ENCODE measurements around the gene RTEL1.

Gene RTEL1

GRCh38 chr20:63672666-63673065 is 14.6 kb downstream of the RTEL1 start:
- Histone ChIP-seq H3K36me3 (ENCODE audit: control insufficient read depth, insufficient read depth, low read length) (peaks cover 51% of the 10 kb centered on the region), H3K4me3 (ENCODE audit: extremely low read depth, insufficient read depth, low read length, poor library complexity, severe bottlenecking) (no peak overlapping the region), H3K9me3 (ENCODE audit: control insufficient read depth, low read length) (no peaks in the 10 kb centered on the region), H3K4me1 (ENCODE audit: control insufficient read depth, insufficient read depth, low read length, poor library complexity, severe bottlenecking) (no peaks in the 10 kb centered on the region), H3K27ac (ENCODE audit: low read depth, low read length, severe bottlenecking) (no peak overlapping the region)
- 91% methylated on average over 10 of the region's 10 CpGs for WGBS, 2 experiments (ENCODE audit: insufficient coverage in 2 of 2)

- Histone ChIP-seq H3K9me3 (ENCODE audit: control insufficient read depth, low read length) (no peaks in the 10 kb centered on the region), H3K4me1 (ENCODE audit: control insufficient read depth, insufficient read depth, low read length, poor library complexity, severe bottlenecking) (no peaks in the 10 kb centered on the region), H3K36me3 (ENCODE audit: control insufficient read depth, insufficient read depth, low read length) (peaks cover 38% of the 10 kb centered on the region), H3K4me3 (ENCODE audit: extremely low read depth, insufficient read depth, low read length, poor library complexity, severe bottlenecking) (no peak overlapping the region), H3K27ac (ENCODE audit: low read depth, low read length, severe bottlenecking) (no peak overlapping the region)
- WGBS, 2 experiments (ENCODE audit: insufficient coverage in 2 of 2) = 96% methylated on average over 13 of the region's 14 CpGs
Observed at GRCh38 chr20:63673951-63674350, 15.8 kb downstream of the RTEL1 start.

DNA sequence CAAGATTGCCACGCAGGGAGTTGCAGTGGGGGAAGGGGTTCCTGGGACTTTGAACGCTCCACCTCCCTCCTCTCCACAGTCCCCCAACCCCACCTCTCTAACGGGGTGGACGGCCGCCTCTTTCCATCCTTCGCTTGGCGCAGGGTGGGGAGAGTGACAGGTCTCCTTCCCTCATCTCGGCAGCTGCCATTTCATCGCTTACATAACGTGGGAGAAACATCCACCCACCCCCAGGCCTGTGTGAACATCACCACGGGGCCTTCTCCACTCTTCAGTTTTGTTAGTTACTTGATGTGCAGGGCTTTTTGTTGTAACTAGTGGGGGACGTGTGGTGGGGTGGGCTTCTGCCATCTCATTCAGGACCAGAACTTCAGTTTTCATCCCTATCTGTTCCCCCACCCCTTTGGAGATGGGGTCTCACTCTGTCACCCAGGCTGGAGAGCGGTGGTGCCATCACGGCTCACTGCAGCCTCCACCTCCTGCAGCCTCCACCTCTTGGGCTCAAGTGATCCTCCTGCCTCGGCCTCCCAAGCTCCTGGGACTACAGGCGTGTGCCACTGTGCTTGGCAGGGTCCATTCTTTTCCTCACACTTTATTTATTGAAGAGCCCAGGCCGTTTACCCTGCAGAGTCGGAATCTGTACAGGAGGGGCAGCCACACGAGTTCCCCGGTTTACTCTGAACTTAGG is 17.7 kb downstream of the RTEL1 start:
- Histone ChIP-seq H3K4me3 (ENCODE audit: extremely low read depth, insufficient read depth, low read length, poor library complexity, severe bottlenecking) (no peak overlapping the region), H3K36me3 (ENCODE audit: control insufficient read depth, insufficient read depth, low read length) (peaks cover 39% of the 10 kb centered on the region), H3K4me1 (ENCODE audit: control insufficient read depth, insufficient read depth, low read length, poor library complexity, severe bottlenecking) (no peaks in the 10 kb centered on the region), H3K9me3 (ENCODE audit: control insufficient read depth, low read length) (no peaks in the 10 kb centered on the region), H3K27ac (ENCODE audit: low read depth, low read length, severe bottlenecking) (no peak overlapping the region)
- WGBS, 2 experiments (ENCODE audit: insufficient coverage in 2 of 2) = 93 to 95% methylated on average over 9 to 16 of the region's 20 CpGs

DNA sequence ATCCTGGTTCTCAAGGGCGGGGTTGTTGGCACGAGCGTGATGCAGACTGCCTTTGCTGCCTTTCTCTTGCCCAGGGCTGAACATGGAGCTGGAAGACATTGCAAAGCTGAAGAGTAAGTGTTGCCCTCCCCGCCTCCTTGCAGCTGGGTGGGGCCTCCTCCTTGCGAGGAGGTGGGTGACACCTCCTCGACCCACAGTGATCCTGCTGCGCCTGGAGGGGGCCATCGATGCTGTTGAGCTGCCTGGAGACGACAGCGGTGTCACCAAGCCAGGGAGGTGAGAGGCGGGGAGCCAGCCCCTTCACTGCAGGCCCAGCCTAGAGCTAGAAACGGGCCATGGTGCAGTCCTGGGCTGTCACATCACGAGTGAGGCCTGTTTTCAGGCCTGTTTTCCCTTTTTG is 20.0 kb downstream of the RTEL1 start:
- WGBS, 2 experiments (ENCODE audit: insufficient coverage in 2 of 2) = 89 to 93% methylated on average over 12 to 13 of the region's 13 CpGs
- peaks cover 33% of the 10 kb centered on the region for H3K36me3 ChIP-seq (ENCODE audit: control insufficient read depth, insufficient read depth, low read length)
- H3K4me3 ChIP-seq (ENCODE audit: extremely low read depth, insufficient read depth, low read length, poor library complexity, severe bottlenecking) = no peak overlapping the region
- peaks cover 11% of the 10 kb centered on the region for H3K4me1 ChIP-seq (ENCODE audit: control insufficient read depth, insufficient read depth, low read length, poor library complexity, severe bottlenecking)
- H3K9me3 ChIP-seq (ENCODE audit: control insufficient read depth, low read length) = no peaks in the 10 kb centered on the region
- no peak overlapping the region for H3K27ac ChIP-seq (ENCODE audit: low read depth, low read length, severe bottlenecking)

DNA sequence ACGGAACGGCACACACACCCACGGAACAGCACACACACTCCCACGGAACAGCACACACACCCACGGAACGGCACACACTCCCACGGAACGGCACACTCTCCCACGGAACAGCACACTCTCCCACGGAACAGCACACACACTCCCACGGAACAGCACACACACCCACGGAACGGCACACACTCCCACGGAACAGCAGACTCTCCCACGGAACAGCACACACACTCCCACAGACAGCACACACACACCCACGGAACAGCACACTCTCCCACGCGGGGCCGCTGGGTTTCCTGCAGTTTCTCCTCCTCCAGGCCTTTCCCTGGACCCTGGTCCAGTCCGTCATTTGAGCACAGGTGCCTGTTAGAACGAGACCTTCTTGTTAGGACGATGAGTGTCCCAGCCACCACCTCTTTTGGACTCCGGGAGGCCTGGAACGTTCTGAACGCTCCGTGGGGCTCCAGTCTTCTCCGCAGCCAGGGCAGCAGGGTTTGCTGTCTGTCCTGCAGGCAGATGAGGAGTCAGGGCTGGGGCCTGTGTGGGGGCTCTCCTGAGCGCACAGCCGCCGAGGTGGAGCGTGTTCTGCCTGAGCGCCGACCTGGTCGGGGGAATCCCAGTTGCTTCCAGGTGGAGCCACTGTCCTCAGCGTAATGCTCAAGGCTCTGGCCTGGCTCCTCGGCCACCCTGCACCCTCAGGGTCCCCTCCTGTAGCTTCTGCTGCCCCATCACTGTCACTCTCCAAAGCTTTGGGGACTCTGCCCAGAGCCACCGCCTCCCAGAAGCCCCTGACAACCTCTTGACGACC is 20.8 kb downstream of the RTEL1 start:
- Histone ChIP-seq H3K4me3 (ENCODE audit: extremely low read depth, insufficient read depth, low read length, poor library complexity, severe bottlenecking) (no peak overlapping the region), H3K4me1 (ENCODE audit: control insufficient read depth, insufficient read depth, low read length, poor library complexity, severe bottlenecking) (peaks cover 11% of the 10 kb centered on the region), H3K27ac (ENCODE audit: low read depth, low read length, severe bottlenecking) (no peak overlapping the region), H3K36me3 (ENCODE audit: control insufficient read depth, insufficient read depth, low read length) (peaks cover 28% of the 10 kb centered on the region), H3K9me3 (ENCODE audit: control insufficient read depth, low read length) (no peaks in the 10 kb centered on the region)
- 90 to 94% methylated on average over 31 to 37 of the region's 38 CpGs for WGBS, 2 experiments (ENCODE audit: insufficient coverage in 2 of 2)

DNA sequence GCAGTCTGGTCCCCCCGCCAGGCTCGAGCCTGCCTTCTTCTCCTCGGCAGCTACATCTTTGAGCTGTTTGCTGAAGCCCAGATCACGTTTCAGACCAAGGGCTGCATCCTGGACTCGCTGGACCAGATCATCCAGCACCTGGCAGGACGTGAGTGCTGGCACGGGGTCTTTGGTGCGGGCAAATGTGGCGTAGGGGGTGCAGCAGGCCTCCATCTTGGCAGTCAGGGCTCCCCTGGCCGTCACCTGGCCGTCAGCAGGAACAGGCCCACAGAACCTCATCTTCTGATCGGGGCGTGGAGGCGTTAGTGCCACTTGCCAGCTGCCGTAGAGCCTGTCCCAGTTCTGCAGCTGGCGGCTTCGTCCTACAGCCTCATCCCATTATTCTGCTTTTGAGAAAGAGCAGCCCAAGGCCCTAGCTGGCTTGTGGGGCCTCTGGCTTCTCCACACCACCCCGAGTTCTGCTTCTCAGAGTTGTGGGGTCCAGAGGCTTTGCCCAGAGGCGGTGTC is 21.7 kb downstream of the RTEL1 start:
- Histone ChIP-seq H3K27ac (ENCODE audit: low read depth, low read length, severe bottlenecking) (no peak overlapping the region), H3K9me3 (ENCODE audit: control insufficient read depth, low read length) (no peaks in the 10 kb centered on the region), H3K36me3 (ENCODE audit: control insufficient read depth, insufficient read depth, low read length) (peaks cover 20% of the 10 kb centered on the region), H3K4me3 (ENCODE audit: extremely low read depth, insufficient read depth, low read length, poor library complexity, severe bottlenecking) (no peak overlapping the region), H3K4me1 (ENCODE audit: control insufficient read depth, insufficient read depth, low read length, poor library complexity, severe bottlenecking) (peaks cover 11% of the 10 kb centered on the region)
- 92 to 96% methylated on average over 18 to 19 of the region's 19 CpGs for WGBS, 2 experiments (ENCODE audit: insufficient coverage in 2 of 2)

DNA sequence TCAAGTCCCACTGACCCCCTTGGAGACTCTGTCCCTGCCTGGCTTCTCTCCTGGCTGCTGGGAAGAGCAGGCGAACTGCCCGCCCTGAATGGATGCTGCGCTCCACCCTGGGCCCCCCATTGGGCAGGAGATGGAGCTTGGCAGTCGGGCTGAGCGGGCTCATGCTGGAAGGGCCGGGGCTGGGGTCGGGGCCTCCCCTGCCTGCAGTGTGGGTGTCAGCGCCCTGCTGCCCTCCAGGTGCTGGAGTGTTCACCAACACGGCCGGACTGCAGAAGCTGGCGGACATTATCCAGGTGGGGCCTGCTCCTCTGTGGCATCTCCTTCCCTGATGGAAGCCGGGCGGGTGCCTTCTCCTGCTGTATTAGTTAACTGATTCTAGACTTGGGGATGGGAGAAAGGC is 22.3 kb downstream of the RTEL1 start:
- Histone ChIP-seq H3K36me3 (ENCODE audit: control insufficient read depth, insufficient read depth, low read length) (peaks cover 18% of the 10 kb centered on the region), H3K9me3 (ENCODE audit: control insufficient read depth, low read length) (no peaks in the 10 kb centered on the region), H3K4me1 (ENCODE audit: control insufficient read depth, insufficient read depth, low read length, poor library complexity, severe bottlenecking) (peaks cover 11% of the 10 kb centered on the region), H3K4me3 (ENCODE audit: extremely low read depth, insufficient read depth, low read length, poor library complexity, severe bottlenecking) (no peak overlapping the region), H3K27ac (ENCODE audit: low read depth, low read length, severe bottlenecking) (no peak overlapping the region)
- 94 to 96% methylated on average over 9 to 13 of the region's 13 CpGs for WGBS, 2 experiments (ENCODE audit: insufficient coverage in 2 of 2)

DNA sequence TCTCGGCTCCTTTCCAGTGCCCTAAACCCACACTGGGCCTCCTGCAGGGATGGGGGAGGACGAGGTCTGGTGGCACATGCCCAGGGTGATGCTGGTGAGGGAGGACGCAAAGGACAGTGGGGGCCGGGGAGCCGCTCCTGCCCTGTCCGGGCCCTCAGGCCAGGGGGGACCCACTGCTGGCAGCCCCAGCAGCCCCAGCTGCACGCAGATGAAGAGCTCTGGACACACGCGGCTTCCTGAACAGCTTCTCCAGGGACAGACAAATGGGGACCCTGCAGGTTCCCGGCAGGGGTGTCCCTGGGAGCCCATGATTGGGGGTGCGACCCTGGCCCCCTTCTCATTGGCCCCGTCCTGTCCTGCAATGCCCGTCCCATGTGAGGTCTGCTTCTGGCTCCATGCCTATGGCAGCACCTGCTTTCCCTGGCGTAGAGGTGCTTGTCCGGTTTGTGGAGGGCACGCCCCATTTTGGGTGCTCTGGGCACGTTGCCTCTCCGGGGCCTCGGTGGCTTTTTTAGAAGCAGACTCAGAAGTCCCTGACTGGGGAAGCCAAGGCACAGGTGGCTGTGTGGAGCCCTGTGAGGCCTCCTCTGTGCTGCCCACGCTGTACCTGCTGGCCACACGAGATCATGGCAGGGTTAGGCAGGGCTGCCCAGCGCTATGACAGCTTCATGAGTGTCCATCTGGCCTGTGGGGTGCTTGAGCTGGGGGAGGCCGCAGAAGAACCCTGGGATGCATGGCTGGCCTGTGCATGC is 22.9 kb downstream of the RTEL1 start:
- H3K36me3 ChIP-seq (ENCODE audit: control insufficient read depth, insufficient read depth, low read length) = peaks cover 12% of the 10 kb centered on the region
- 96% methylated on average over 22 to 23 of the region's 23 CpGs for WGBS, 2 experiments (ENCODE audit: insufficient coverage in 2 of 2)
- no peak overlapping the region for H3K27ac ChIP-seq (ENCODE audit: low read depth, low read length, severe bottlenecking)
- no peaks in the 10 kb centered on the region for H3K9me3 ChIP-seq (ENCODE audit: control insufficient read depth, low read length)
- no peak overlapping the region for H3K4me3 ChIP-seq (ENCODE audit: extremely low read depth, insufficient read depth, low read length, poor library complexity, severe bottlenecking)
- peaks cover 13% of the 10 kb centered on the region for H3K4me1 ChIP-seq (ENCODE audit: control insufficient read depth, insufficient read depth, low read length, poor library complexity, severe bottlenecking)

DNA sequence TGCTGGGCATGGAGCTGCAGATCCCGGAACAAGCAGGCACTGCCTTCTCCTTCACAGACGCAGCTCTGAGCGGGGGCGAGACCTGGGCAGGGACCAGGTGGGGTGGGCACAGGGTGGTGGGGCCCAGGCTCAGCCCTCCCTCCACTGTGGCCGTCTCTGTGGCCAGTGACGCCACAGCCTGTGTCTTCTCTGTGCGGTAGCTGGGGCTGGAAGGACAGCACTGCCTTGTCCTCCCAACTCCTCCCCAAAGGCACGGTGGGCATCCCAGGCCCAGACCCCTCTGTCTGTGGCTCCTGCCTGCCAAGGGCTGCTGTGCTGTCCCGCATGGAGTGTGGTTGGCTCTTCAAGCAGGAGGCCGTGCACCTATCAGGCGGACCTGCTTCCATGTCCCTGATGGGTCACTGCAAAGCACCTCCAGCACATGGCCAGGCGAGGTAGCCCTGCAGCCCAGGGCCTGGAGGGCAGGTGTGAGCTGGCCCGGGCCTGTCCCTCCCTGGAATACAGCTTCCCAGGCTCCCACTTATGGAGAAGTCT is 23.6 kb downstream of the RTEL1 start:
- Histone ChIP-seq H3K9me3 (ENCODE audit: control insufficient read depth, low read length) (no peaks in the 10 kb centered on the region), H3K4me3 (ENCODE audit: extremely low read depth, insufficient read depth, low read length, poor library complexity, severe bottlenecking) (no peak overlapping the region), H3K27ac (ENCODE audit: low read depth, low read length, severe bottlenecking) (peak overlapping the region; percentile 61), H3K36me3 (ENCODE audit: control insufficient read depth, insufficient read depth, low read length) (peaks cover 7% of the 10 kb centered on the region), H3K4me1 (ENCODE audit: control insufficient read depth, insufficient read depth, low read length, poor library complexity, severe bottlenecking) (peaks cover 19% of the 10 kb centered on the region)
- WGBS, 2 experiments (ENCODE audit: insufficient coverage in 2 of 2) = 91 to 100% methylated on average over 4 to 8 of the region's 13 CpGs

GRCh38 chr20:63682384-63683139 is 24.4 kb downstream of the RTEL1 start:
- H3K36me3 ChIP-seq (ENCODE audit: control insufficient read depth, insufficient read depth, low read length) = peaks cover 4% of the 10 kb centered on the region
- peaks cover 28% of the 10 kb centered on the region for H3K4me1 ChIP-seq (ENCODE audit: control insufficient read depth, insufficient read depth, low read length, poor library complexity, severe bottlenecking)
- no peak overlapping the region for H3K4me3 ChIP-seq (ENCODE audit: extremely low read depth, insufficient read depth, low read length, poor library complexity, severe bottlenecking)
- no peaks in the 10 kb centered on the region for H3K9me3 ChIP-seq (ENCODE audit: control insufficient read depth, low read length)
- 82 to 85% methylated on average over 15 to 18 of the region's 22 CpGs for WGBS, 2 experiments (ENCODE audit: insufficient coverage in 2 of 2)
- peak overlapping the region; percentile 81 for H3K27ac ChIP-seq (ENCODE audit: low read depth, low read length, severe bottlenecking)

Measured in mesodermal cell (in vitro differentiated cells).